DMS 273 treated with DMSO at 0.1 percent for 48 hours (cell line): ENCODE data around the gene AGAP2.

ENCODE experiments used
- DNase-seq: peaks from one replicate; lab custom pipeline; 2025; lab: John Stamatoyannopoulos, UW

Gene AGAP2

DNA sequence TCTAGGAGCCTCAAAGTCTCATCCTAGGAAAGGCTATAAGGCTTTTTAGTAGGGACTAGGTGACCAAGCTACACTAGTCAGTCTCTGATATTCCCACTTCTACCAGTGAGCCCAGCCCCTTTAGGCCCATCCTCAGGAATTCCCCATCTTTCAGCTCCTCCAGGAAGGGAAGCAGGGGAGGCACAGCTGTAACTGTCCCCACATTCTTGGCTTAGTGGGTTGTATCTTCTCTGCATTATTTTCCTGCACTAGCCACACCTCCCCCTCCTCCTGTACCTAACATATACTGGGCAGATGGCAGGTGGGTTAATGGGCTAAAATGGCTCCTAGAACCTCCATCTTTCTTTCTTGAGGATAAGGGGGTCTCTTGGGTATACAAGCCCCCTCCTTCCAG, 28.8 kb upstream of the AGAP2 start:
- DNase-seq = no peak

- no peak for DNase-seq
Observed at GRCh38 chr12:57766464-57767304, 28.1 kb upstream of the AGAP2 start, which contains the start of gene CYP27B1. TSS of gene CYP27B1 (minus strand) at chr12:57767078. CDS start at chr12:57767041, 37 bp downstream.

- DNase-seq = no peak
Observed at GRCh38 chr12:57765698-57766463, 27.3 kb upstream of the AGAP2 start.

DNA sequence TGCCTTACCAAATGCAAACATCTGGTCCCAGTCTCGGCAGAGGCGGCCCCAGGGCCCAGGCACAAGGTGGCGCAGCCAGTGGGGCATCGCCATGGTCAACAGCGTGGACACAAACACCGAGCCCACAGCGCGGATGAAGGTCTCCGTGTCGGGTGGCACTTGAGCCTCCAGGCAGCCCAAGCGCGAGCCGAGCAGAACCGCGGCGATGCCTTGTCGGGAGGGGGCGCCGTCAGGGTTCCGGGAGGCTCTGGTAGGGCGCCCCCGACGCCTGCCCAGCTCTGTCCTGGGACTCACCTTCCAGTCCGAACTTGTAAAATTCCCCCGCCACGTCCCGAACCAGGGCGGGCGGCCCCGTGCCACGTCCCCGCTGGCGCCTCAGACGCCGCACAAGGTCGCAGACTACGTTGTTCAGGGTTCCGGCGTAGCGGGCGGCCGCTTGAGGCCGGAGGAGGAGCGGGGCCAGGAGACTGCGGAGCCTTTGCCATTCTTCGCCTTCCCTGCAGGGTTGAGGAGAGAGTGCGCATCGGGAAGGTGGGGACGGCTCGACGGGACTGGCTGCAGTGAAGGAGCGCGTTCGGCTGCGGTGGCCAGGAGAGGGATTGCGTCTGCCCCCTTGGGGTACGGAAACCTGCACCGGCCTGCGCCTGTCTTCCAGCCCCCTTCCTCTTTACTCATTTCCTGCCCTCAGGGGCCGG, 26.6 kb upstream of the AGAP2 start:
- DNase-seq = no peak

DNA sequence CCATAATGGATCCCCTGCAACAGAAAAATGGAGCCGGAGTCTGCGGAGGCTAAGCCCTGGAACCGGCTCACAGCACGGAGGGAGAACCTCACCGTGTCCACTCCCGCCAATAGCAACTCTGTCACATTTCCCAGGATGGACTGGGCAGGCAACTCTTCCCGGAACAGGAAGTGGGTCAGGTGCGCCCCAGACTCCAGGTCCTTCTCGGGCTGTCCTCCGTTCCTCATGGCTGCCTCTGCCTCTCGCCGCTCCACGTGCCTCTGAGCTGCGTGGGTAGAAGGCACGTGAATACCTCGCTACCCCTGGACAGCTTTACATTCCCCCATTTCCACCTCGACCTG, 26.1 kb upstream of the AGAP2 start:
- no peak for DNase-seq

GRCh38 chr12:57763881-57764661, 25.5 kb upstream of the AGAP2 start:
- DNase-seq = no peak

DNA sequence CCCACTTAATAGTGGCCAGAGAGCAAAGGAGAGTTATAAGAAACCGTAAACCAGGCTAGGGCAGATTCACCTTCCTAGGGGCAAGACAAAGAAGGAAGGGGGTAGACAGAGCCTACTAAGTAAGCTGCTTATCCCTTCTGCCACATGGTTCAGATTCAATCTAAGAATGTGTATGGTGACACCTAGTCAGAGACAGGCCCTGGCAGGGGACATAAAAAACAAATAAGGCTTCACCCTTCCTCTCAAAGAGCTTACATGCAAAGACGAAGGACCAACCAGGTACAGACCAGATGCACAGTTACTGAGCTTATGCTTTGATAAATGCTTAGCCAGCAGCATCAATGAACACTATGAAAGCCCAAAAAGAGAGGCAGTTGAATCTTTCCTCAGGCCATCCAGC, 23.9 kb upstream of the AGAP2 start:
- DNase-seq = no peak

- DNase-seq = no peak
Observed at GRCh38 chr12:57761391-57761998, 23.0 kb upstream of the AGAP2 start.

DNA sequence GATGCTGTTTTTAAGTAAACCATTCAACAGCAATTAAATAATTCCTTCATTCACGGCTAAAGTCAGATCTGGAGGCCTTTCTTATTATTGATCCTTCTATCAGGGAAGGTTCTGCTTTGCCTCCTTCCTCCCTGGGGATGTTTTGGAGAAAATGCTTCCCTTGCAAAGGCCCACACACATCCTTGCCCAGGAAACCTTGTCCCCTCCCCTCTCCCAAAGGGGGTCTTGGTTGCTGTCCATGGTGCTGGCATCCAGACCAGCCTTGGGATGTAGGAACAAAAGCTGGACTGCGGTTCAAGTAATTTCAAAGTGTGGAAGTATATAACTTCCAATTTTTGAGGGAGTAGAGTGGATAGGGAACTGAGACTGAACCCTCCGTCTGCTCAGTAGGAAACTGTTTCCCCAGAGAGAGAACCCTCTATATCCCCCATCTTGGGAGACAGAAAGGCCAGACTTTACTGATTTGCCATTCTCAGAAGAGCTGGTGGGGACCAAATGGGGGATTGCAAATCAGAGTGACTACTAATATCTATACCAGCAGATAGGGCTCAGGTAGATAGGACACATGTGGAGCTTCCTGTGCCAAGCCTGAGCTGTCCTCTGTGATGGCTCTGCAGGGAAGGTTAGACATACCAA, 21.9 kb upstream of the AGAP2 start:
- no peak for DNase-seq

DNA sequence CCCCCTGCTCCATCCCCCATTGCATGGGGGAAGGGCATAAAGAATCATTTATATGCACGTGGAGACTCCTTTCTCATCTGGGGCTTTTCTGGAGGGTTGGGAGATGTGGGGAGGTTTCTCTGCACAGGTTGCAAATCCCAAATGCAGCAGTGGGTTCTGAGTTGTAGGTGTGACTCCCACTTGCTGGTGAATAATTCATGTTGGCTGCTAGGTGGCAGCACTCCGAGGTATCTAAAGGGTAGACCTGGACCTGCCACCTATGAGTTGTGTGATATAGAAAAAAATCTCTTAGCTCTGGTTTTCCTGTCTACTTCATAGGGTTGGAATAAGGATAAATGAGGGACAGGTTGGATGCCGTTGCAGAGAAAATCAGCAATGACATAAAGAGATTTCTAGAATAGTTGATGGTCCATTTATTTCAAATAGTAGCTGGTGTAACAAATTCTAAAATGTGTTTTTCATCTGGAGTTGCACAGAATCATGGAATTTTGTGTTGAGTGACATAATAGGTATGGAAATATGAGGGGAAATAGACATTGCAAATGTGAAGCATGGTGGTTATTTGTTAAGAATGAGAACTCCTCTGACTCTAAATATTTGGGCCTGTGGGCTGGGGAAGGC, 20.9 kb upstream of the AGAP2 start:
- DNase-seq = no peak

GRCh38 chr12:57758552-57759359, 20.2 kb upstream of the AGAP2 start:
- DNase-seq = no peak

DNA sequence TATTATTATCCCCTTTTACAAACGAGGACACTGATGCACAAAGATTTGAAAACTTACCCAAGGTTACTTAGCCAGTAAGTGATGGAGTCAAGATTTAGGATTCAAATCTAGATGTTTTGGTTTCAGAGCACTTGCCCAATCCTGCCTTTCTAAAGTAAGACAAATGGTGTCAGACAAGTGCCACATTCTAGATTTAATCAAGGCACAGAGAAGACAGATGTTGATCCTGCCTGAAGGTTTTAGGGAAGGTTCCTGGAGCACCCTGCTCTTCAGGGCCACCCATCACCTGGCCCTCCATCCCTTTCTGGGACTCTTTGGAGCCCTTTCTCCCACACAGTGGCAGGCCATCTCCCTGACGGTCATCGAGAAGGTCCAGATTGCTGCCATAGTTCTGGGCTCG, 19.2 kb upstream of the AGAP2 start:
- DNase-seq = no peak

DNA sequence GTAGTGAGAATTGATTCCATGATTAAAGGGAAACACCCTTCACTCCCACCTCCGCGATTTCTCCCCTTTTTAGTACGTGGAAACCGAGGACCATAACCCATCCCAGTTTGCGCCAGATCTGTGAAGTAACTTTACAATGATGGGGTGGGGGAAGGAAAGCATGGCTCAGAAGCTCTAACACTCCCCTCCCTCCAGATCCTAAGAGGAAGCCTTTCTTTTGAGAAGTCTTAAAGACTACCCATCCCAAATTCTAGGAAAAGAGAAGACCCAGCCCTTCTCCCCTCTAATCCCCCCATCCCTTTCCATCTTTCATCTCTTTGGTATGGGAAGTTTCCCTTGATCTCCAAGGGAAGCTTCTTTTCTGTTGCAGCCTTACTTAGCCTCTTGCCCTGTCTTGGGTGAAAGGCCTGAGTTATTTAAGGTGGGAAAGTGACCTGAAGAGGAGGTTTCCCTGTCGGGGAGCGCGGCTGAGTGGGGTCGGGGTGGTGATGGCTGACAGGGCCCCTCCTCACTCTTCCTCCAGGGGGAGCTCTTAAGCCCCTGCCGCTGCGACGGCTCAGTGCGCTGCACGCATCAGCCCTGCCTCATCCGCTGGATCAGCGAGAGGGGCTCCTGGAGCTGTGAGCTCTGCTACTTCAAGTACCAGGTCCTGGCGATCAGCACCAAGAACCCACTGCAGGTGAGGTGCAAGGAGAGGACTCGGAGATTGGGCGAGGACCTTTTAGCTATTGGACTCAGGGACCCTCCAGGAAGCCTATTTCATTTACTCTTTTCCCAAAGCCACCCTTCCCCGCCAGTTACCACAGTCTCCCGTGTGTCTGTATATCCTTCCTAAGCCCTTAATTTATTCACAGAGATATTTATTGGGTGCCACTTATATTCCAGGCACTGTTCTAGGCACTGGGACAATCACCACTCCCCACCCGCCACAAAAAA, 18.1 kb upstream of the AGAP2 start:
- DNase-seq = no peak

- no peak for DNase-seq
Observed at GRCh38 chr12:57755454-57756372, 17.2 kb upstream of the AGAP2 start.

GRCh38 chr12:57755194-57755453, 16.6 kb upstream of the AGAP2 start:
- DNase-seq = no peak

DNA sequence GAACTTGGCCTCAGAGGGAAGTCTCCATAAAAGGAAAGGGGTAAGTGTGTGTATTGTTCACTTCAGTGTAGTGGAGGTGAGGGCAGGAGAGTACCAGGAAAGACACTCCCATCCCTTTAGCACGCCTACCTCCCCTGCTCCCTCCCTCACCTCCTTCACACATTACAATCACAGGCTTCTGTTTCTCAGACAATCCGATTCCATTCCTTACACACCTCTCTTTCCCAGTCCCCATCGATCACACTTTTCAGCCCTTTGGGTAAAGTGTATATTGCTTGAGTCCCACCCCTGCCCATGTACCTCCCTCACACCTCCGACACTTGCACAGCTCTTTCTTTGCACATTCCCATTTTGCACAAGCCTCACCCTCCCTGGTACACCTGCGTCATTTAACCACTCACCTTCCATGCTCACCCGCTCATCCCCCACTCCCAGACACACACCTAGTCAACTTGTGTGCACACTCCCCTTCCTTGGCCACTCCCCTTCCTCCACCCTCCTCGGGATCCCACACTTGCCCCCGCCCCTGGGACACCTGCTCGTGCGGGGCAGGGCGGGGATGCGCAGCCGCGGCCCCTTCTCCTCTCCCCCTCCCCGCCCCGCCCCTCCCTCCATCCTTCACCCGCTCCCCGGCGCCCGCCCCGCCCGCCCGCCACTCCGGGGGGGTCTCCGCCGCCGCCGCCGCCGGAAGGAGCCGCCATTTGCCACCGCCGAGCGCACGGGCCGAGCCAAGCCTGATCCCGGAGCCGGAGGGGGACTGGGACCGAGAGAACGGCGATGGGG, 16.1 kb upstream of the AGAP2 start, which contains the start of gene MARCHF9:
Gene MARCHF9, plus strand, starts transcription at position 693 of the 783 bp plus-strand sequence. CDS start 426 bp downstream, outside the sequence.
- no peak for DNase-seq
